ENCODE measurements around the gene ATP8A2.

Gene ATP8A2

GRCh38 chr13:25417535-25417934, 45.8 kb downstream of the ATP8A2 start:
- H3K4me1 Mint-ChIP-seq = no peaks in the 10 kb centered on the region
- H3K27me3 Mint-ChIP-seq = peaks cover 50% of the 10 kb centered on the region
- no peak for DNase-seq

GRCh38 chr13:25420161-25420560, 48.4 kb downstream of the ATP8A2 start:
- ATAC-seq (no peak), DNase-seq (no peak)
- H3K27ac Mint-ChIP-seq = no peak overlapping the region
- H3K4me3 Mint-ChIP-seq = no peak overlapping the region
- H3K4me1 Mint-ChIP-seq = no peaks in the 10 kb centered on the region
- no peaks in the 10 kb centered on the region for H3K9me3 Mint-ChIP-seq
- H3K27me3 Mint-ChIP-seq = peaks cover 45% of the 10 kb centered on the region

More at GRCh38 chr13:25417535-25417934, 45.8 kb downstream of the ATP8A2 start:
- ATAC-seq = no peak
- Mint-ChIP-seq H3K27ac (no peak overlapping the region), H3K4me3 (no peak overlapping the region), H3K9me3 (no peaks in the 10 kb centered on the region)

- Mint-ChIP-seq H3K27me3 (peaks cover 31% of the 10 kb centered on the region), H3K4me1 (no peaks in the 10 kb centered on the region), H3K9me3 (peaks cover 0 to 6% of the 10 kb centered on the region in 2 donors), H3K4me3 (no peak overlapping the region), H3K27ac (no peak overlapping the region)
- DNase-seq = no peak
- ATAC-seq = no peak
Measured at GRCh38 chr13:25421612-25422011, 49.8 kb downstream of the ATP8A2 start.

- no peak overlapping the region for H3K27ac Mint-ChIP-seq
- DNase-seq (no peak), ATAC-seq (no peak)
- peaks cover 25% of the 10 kb centered on the region for H3K27me3 Mint-ChIP-seq
- H3K9me3 Mint-ChIP-seq = peaks cover 0 to 6% of the 10 kb centered on the region in 2 donors
- H3K4me1 Mint-ChIP-seq = no peaks in the 10 kb centered on the region
- H3K4me3 Mint-ChIP-seq = no peak overlapping the region
Measured at GRCh38 chr13:25422153-25422552, 50.4 kb downstream of the ATP8A2 start.

- peaks cover 0 to 6% of the 10 kb centered on the region in 2 donors for H3K9me3 Mint-ChIP-seq
- H3K4me3 Mint-ChIP-seq = no peak overlapping the region
- no peaks in the 10 kb centered on the region for H3K4me1 Mint-ChIP-seq
- ATAC-seq (no peak), DNase-seq (no peak)
- peaks cover 12% of the 10 kb centered on the region for H3K27me3 Mint-ChIP-seq
- no peak overlapping the region for H3K27ac Mint-ChIP-seq
Measured at GRCh38 chr13:25423831-25424230, 52.1 kb downstream of the ATP8A2 start.

GRCh38 chr13:25429466-25429865, 57.7 kb downstream of the ATP8A2 start:
- H3K27me3 Mint-ChIP-seq = peaks cover 13% of the 10 kb centered on the region

GRCh38 chr13:25432691-25433090, 60.9 kb downstream of the ATP8A2 start:
- Mint-ChIP-seq H3K4me1 (no peaks in the 10 kb centered on the region), H3K9me3 (no peaks in the 10 kb centered on the region), H3K4me3 (no peak overlapping the region), H3K27ac (no peak overlapping the region), H3K27me3 (peaks cover 33% of the 10 kb centered on the region)
- DNase-seq = no peak
- ATAC-seq = no peak

More at GRCh38 chr13:25429466-25429865, 57.7 kb downstream of the ATP8A2 start:
- Mint-ChIP-seq H3K27ac (peak overlapping the region in 1 of 2 donors; percentile 92), H3K4me1 (no peaks in the 10 kb centered on the region), H3K4me3 (no peak overlapping the region), H3K9me3 (peaks cover 0 to 6% of the 10 kb centered on the region in 2 donors)
- no peak for DNase-seq
- ATAC-seq = no peak

- Mint-ChIP-seq H3K27ac (no peak overlapping the region), H3K27me3 (peaks cover 69% of the 10 kb centered on the region), H3K4me1 (no peaks in the 10 kb centered on the region), H3K9me3 (no peaks in the 10 kb centered on the region), H3K4me3 (no peak overlapping the region)
- no peak for ATAC-seq
- no peak for DNase-seq
Measured at GRCh38 chr13:25440061-25440460, 68.3 kb downstream of the ATP8A2 start.

GRCh38 chr13:25446261-25446660, 74.5 kb downstream of the ATP8A2 start:
- Mint-ChIP-seq H3K27me3 (peaks cover 41% of the 10 kb centered on the region), H3K4me3 (no peak overlapping the region), H3K4me1 (no peaks in the 10 kb centered on the region), H3K9me3 (no peaks in the 10 kb centered on the region), H3K27ac (no peak overlapping the region)
- no peak for DNase-seq
- ATAC-seq = no peak

GRCh38 chr13:25447396-25447795, 75.6 kb downstream of the ATP8A2 start:
- no peak for ATAC-seq
- Mint-ChIP-seq H3K27me3 (peaks cover 33% of the 10 kb centered on the region), H3K27ac (no peak overlapping the region), H3K4me3 (no peak overlapping the region), H3K4me1 (no peaks in the 10 kb centered on the region), H3K9me3 (no peaks in the 10 kb centered on the region)
- DNase-seq = no peak

GRCh38 chr13:25453850-25454365, 82.1 kb downstream of the ATP8A2 start:
- ATAC-seq (no peak), DNase-seq (no peak)
- Mint-ChIP-seq H3K4me3 (no peak overlapping the region), H3K4me1 (no peaks in the 10 kb centered on the region), H3K27ac (no peak overlapping the region), H3K9me3 (no peaks in the 10 kb centered on the region), H3K27me3 (peaks cover 42% of the 10 kb centered on the region)

- Mint-ChIP-seq H3K9me3 (no peaks in the 10 kb centered on the region), H3K27ac (no peak overlapping the region), H3K4me1 (no peaks in the 10 kb centered on the region), H3K27me3 (peaks cover 49% of the 10 kb centered on the region), H3K4me3 (no peak overlapping the region)
- DNase-seq = no peak
- ATAC-seq = no peak
Measured at GRCh38 chr13:25455146-25455545, 83.4 kb downstream of the ATP8A2 start.

GRCh38 chr13:25457566-25457965, 85.8 kb downstream of the ATP8A2 start:
- H3K4me1 Mint-ChIP-seq = no peaks in the 10 kb centered on the region
- no peak overlapping the region for H3K27ac Mint-ChIP-seq
- no peaks in the 10 kb centered on the region for H3K9me3 Mint-ChIP-seq
- H3K4me3 Mint-ChIP-seq = no peak overlapping the region
- ATAC-seq (no peak), DNase-seq (no peak)
- peaks cover 45% of the 10 kb centered on the region for H3K27me3 Mint-ChIP-seq

GRCh38 chr13:25462301-25463125, 90.7 kb downstream of the ATP8A2 start:
- H3K27me3 Mint-ChIP-seq = peaks cover 48% of the 10 kb centered on the region
- DNase-seq (no peak), ATAC-seq (no peak)
- no peak overlapping the region for H3K27ac Mint-ChIP-seq
- H3K4me3 Mint-ChIP-seq = no peak overlapping the region
- H3K4me1 Mint-ChIP-seq = peaks cover 5% of the 10 kb centered on the region
- no peaks in the 10 kb centered on the region for H3K9me3 Mint-ChIP-seq

GRCh38 chr13:25463496-25463895, 91.7 kb downstream of the ATP8A2 start:
- H3K4me1 Mint-ChIP-seq = peaks cover 5% of the 10 kb centered on the region
- H3K27me3 Mint-ChIP-seq = peaks cover 56% of the 10 kb centered on the region
- ATAC-seq = no peak
- no peak overlapping the region for H3K4me3 Mint-ChIP-seq
- no peaks in the 10 kb centered on the region for H3K9me3 Mint-ChIP-seq
- DNase-seq = no peak
- H3K27ac Mint-ChIP-seq = no peak overlapping the region

- no peak overlapping the region for H3K27ac Mint-ChIP-seq
- peaks cover 67% of the 10 kb centered on the region for H3K27me3 Mint-ChIP-seq
- DNase-seq = no peak
- no peaks in the 10 kb centered on the region for H3K9me3 Mint-ChIP-seq
- no peak overlapping the region for H3K4me3 Mint-ChIP-seq
- ATAC-seq = no peak
- peaks cover 14% of the 10 kb centered on the region for H3K4me1 Mint-ChIP-seq
Measured at GRCh38 chr13:25466880-25467279, 95.1 kb downstream of the ATP8A2 start.
